Spleen (tissue), 7 donors: Measurements from ENCODE around the gene CRYL1.
"Not testable (repeated sequence)": the region's sequence is repeated elsewhere in the genome, so short reads cannot be mapped to it uniquely, and the experiment has no call there.

ENCODE experiments used
- POLR2A ChIP-seq, 3 donors: fragments of 450-650 bp; IDR thresholded peaks; one replicate each; pipeline ENCODE4 v1.5.1; 2017; ENCODE audit warnings: antibody characterized with exemption in 3 of 3, mild to moderate bottlenecking in 1 of 3
- POLR2AphosphoS5 ChIP-seq, 3 donors: sonication (generic); formaldehyde crosslinking; IDR thresholded peaks; one replicate each; pipeline ENCODE4 v1.5.1; 2017; ENCODE audit warnings: antibody characterized with exemption in 3 of 3
- TF ChIP-seq, protein P1 (sequence below), 11 experiments: fragments of 200-600 bp in 7 of 11; fragments of 450-650 bp in 4 of 11; sonication (generic) in 4 of 11; IDR thresholded peaks in 8 of 11; conservative IDR thresholded peaks in 3 of 11; 1 replicate in 7 of 11; 2 replicates in 4 of 11; pipeline versions ENCODE4 v1.4.0 to v1.8.0; 2016 to 2021; ENCODE audit warnings: antibody characterized with exemption in 11 of 11, inconsistent platforms in 4 of 11, mild to moderate bottlenecking in 1 of 11
- donor health status: DM: no; HTN: no; CAD: no; lungs with moderate emphysema.
- donor health status: DM: no; HTN: no; CAD: no.
- donor health status: DM: no; HTN: no; CAD: no.

DNA sequence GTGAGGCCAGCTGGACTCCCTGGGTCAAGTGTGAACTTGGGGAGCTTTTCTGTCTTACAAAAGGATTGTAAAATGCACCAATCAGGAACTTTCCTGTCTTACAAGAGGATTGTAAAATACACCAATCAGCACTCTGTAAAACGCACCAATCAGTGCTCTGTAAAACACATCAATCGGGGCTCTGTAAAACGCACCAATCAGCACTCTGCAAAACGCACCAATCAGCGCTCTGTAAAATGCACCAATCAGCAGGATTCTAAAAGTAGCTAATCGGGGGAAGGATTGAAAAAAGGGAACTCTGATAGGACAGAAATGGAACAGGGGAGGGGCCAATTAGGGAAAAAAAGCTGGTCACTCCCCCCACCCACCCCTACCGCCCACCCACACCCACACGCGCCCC, 91.4 kb downstream of the CRYL1 start:
- TF ChIP-seq, protein P1, sequence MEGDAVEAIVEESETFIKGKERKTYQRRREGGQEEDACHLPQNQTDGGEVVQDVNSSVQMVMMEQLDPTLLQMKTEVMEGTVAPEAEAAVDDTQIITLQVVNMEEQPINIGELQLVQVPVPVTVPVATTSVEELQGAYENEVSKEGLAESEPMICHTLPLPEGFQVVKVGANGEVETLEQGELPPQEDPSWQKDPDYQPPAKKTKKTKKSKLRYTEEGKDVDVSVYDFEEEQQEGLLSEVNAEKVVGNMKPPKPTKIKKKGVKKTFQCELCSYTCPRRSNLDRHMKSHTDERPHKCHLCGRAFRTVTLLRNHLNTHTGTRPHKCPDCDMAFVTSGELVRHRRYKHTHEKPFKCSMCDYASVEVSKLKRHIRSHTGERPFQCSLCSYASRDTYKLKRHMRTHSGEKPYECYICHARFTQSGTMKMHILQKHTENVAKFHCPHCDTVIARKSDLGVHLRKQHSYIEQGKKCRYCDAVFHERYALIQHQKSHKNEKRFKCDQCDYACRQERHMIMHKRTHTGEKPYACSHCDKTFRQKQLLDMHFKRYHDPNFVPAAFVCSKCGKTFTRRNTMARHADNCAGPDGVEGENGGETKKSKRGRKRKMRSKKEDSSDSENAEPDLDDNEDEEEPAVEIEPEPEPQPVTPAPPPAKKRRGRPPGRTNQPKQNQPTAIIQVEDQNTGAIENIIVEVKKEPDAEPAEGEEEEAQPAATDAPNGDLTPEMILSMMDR (IDR thresholded peaks at IDR 0.05 in 8 of 11, conservative IDR thresholded peaks at IDR 0.05 in 3 of 11) = not testable (repeated sequence)
- TF ChIP-seq POLR2AphosphoS5, POLR2A (IDR thresholded peaks at IDR 0.05): not testable (repeated sequence)
